Occipital lobe (tissue), 2 donors: ENCODE results near the gene PLEKHA6. TPM values are rescaled to one million over a fixed set of nuclear protein-coding genes. Genes with fewer than 3 reads are reported as not detected.

ENCODE experiments used
- DNase-seq: peaks from one replicate; lab custom pipeline; 2025; lab: John Stamatoyannopoulos, UW
- total RNA-seq: library from RNA; depleted of rRNA; stranded (reverse); fragments of >200 nt; gene quantifications from one replicate; pipeline ENCODE4 v1.2.3, GENCODE V29; 2014

Gene PLEKHA6
- 7.5 TPM for total RNA-seq

DNA sequence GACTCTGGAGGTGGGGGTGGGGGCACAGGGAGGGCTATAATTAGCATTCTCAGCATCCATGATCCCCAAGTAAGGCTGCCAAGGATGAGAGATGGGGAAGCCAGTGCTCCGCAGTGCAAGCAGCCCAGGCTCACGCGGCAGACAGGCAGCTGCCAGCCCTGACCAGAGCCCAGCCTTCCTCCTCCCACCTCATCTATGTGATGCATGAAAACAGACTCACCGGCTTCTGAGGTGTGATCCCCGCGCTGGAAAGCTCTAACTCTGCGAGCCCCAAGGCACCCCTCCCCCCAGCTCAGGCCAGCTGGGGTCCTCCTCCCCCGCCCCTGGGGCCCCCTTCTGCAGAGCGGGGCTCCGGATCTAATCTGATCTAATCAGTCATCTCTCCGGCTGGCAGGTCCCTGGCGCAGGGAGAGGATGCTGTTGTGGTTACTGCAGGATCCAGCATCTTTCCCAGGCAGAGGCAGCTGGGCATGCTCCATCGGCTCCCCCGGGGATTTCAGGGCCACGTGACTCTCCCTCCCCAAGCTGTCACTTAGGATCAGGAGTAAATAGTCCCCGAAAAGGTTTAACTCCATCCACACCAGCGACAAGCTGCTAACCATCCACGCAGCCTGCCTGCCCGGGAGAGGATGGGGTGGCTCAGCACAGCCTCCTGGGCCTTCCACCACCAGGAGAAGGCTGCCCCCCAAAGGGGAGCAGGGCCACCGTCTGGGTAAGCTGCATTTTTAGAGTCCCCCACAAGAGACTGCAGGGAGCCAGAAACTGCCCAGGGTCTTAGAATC lies at the start of gene PLEKHA6:
Gene PLEKHA6 (minus strand): TSS at position 456 of the 782 bp plus-strand sequence. CDS start 86,202 bp downstream, outside the sequence.
- peak; percentile 76 for DNase-seq

GRCh38 chr1:204409123-204409522 lies 49.4 kb upstream of the PLEKHA6 start:
- DNase-seq, result no peak

DNA sequence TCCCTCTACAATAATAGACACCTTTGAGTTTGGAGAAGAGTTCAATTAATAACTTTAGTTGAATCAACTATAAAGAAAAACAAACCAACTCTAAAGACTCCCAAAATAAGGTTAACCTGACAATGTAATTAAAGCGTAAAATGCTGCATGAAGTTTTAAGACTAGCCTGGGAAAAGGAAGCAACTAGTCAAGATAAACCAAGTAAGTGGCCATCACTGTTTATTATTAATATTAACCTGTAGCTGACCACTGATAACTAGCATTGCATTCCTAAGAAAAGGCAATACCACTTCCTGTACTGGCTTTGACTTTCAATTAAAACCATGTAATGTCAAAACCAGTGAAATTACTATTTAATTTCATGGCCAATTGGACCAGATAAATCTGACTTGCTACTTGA lies 48.9 kb upstream of the PLEKHA6 start:
- DNase-seq, result no peak

- DNase-seq, result no peak
Measured at GRCh38 chr1:204408074-204408507, 48.4 kb upstream of the PLEKHA6 start.

DNA sequence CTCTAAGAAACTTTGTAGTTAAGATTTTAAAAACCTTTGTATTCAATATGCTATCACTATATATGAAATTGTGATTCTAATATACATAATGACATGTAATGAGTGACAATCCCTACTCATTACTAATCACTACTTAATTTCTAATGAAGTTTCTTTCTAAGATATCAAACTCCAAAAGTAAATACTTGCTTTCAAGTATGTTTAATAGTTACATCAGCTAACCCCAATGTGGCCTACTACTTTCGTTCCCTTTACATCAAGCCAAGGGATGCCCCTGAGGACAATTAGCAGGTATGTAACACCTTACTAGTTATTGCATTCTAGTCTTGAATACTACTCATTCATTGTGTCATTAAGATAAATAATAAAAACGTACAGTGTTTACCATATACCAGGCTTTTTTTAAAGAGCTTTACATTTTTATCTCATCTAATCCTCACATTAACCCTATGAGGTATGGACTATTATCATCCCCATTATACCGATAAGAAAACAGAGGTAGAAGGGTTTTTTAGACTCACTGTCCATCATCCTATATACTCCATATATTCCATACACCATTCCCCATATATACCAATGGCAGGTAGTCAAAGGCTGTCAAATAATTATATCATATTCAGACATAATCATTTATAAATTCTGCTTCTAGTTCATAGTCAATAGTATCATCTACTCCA lies 47.7 kb upstream of the PLEKHA6 start:
- no peak for DNase-seq

- no peak for DNase-seq
Measured at GRCh38 chr1:204406621-204407020, 46.9 kb upstream of the PLEKHA6 start.

- DNase-seq, result no peak
Measured at GRCh38 chr1:204405988-204406387, 46.3 kb upstream of the PLEKHA6 start.

- DNase-seq, result no peak
Measured at GRCh38 chr1:204404629-204405028, 44.9 kb upstream of the PLEKHA6 start.

DNA sequence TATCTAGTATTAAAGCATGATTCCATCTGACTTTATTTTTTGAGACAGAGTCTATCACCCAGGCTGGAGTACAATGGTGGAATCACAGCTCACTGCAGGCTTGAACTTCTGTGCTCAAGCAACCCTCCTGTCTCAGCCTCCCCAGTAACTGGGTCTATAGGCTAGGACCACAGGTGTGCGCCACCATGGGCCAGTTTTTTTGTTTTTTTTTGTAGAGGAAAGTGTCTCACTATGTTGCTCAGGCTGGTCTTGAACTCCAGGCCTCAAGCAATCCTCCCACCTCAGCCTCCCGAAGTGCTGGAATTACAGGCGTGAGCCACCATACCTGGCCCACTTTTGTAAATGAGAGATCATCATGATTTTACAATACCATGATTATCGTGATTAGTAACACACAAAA lies 42.7 kb upstream of the PLEKHA6 start:
- DNase-seq, result no peak

DNA sequence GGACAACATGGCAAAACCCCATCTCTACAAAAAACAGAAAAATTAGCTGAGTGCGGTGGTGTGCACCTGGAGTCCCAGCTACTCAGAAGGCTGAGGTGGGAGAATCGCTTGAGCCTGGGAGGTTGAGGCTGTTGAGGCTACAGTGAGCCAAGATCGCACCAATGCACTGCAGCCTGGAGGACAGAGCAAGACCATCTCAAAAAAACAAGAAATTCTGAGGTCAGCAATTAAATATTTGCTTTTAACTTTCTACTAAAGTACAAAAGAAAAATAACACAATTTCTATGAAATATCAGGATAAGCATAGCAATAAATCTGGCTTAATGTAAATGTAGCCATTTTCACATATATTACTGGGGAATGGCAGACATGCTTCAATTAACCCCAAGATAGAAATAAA lies 42.0 kb upstream of the PLEKHA6 start:
- no peak for DNase-seq

DNA sequence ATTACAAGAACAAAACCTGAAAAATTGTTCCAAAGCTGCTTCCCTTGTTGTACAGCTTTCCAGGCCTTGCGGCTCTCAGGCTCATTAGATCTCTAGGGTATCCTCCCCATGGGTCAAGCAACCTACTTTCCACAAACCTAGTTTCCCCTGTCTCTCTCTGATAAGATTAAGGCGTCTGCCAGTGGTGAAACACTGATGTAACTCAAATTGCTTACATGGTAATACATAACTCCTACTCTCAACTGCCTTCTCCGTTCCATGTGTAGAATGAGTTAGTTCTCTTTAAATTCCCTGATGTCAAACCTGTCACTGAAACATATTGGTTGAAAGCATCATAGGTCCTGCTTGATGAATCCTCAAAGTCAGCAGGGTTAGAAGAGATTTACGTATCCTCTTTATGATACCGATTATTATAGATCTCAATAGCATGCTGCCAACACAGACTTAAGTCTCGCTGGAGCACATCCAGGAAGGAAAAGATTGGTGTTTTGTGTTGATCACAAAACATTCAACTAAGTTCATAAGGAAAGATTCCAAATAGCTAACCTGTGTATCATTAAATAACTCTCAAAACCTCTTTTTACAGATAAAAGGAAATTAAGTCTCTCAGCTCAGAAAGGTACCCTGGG lies 41.3 kb upstream of the PLEKHA6 start:
- DNase-seq, result no peak

DNA sequence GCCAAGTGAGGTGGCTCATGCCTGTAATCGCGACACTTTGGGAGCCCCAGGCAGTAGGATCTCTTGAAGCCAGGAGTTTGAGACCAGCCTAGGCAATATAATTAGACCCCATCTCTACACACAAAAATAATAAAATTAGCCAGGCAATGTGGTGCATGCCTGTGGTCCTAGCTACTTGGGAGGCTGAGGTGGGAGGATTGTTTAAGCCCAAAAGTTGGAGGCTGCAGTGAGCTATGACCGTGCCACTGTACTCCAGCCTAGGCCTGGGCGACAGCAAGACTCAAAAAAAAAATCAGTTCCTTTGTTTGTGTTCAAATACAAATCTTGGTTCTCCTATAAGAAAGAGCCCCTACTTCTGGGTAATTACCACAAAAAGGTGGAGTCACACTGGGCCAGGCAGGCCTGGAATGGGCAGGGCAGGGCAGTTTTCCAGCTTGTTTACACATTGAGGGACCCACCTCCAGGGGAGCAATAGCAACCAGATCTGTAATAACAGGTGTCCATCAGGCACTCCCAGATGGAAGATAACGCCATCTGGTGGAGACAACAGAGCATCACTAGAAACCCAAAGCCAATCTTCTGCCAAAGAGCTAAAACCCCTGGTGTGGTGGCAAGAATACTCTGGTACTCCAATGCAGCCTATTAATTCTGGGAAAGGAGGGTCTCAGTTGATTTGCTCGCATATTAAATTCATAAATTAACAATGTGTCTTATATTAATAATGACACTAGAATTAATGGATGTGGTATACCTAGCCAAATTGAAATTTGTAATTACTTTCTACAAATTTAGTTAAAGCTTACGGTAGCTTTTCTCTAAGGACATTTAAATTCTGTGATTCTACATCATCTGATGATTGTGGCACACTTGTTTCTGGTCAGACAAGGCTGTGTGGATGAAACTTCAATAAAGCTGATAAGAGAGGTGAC lies 38.7 kb upstream of the PLEKHA6 start:
- DNase-seq, result no peak

DNA sequence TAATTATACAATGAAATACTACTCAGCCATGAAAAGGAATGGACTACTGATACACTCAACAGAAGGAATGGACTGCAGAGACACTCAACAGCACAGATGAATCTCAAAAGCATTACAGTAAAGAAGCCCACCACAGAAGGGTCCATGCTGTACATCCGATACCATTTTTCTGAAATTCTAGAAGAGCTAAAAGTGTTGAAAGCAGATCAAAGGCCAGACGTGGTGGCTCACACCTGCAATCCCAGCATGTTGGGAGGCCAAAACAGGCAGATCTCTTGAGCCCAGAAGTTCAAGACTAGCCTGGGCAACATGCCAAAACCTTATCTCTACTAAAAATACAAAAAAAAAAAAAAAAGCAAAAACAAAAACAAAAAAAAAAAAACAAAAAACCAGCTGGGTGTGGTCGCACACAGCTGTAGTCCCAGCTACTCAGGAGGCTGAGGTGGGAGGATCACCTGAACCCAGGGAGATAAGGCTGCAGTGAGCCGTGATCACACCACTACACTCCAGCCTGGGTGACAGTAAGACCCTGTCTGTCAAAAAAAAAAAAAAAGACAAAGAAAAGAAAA lies 36.4 kb upstream of the PLEKHA6 start:
- DNase-seq, result no peak

- no peak for DNase-seq
Measured at GRCh38 chr1:204391629-204392028, 31.9 kb upstream of the PLEKHA6 start.

- DNase-seq, result no peak
Measured at GRCh38 chr1:204390751-204391466, 31.2 kb upstream of the PLEKHA6 start.

DNA sequence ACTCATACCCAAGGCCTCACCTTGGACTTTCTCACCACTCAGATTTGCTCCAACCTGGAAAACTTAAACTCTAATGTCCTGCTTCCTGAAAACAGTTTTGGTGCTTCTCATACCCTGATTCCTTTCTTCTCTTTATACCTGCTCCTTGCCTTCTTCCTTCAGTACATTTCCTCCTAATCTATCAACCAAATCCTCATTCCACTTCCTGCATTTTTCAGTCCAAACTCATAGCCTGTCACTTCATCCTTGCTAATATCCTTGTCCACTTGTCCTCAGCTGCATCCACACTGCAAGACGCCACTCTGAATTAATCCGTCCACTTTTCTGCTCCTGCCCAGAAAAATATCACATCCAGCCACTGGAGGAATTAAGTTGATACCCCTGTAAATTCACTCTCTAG lies 26.0 kb upstream of the PLEKHA6 start:
- no peak for DNase-seq

DNA sequence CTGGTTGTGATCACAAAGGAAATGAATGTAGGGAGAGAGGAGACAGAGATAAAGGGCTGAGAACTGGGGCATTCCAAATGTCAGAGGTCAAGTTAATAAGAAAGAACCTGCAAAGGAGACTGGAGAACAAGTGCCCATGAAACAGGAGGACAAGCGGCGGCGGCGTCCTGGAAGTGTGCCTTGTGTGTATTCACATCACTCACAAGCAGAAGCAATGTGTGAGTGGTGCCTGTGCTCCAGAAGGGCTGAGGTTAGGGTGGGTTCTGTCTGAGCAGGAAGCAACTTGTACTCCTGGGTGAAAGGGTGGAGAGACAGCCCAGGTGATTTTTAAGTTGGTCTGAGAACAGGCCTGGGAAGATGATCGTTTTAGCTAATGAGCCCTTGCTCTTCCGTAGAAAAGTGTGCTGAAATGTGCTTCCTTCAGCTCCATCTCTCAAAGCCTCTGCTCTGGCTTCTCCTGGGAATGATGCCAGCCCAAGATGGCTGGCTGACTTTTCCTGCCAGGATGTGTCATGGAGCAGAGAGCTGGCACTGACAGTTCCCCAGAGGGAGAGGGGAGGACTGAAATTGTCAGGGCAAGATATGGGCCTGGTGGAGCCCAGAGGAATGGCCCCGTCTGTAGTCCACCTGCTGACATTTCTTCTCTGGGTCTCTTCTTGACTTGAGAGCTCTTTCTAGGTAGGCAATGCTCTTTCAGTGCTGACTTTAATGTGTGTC lies 25.1 kb upstream of the PLEKHA6 start:
- DNase-seq, result peak; percentile 62

GRCh38 chr1:204383163-204383904 lies 23.6 kb upstream of the PLEKHA6 start:
- DNase-seq, result no peak

GRCh38 chr1:204382714-204383083 lies 23.0 kb upstream of the PLEKHA6 start:
- no peak for DNase-seq
